Activated T-helper 1 cell treated with Interleukin-2 at 50 U/mL for 16 hours (primary cell): ENCODE measurements around the gene TEC.
"Not testable (repeated sequence)": the region's sequence is repeated elsewhere in the genome, so short reads cannot be mapped to it uniquely, and the experiment has no call there.

Source experiments
- DNase-seq: peaks from one replicate; pipeline ENCODE4 v3.0.0-alpha.2; 2020; ENCODE audit warnings: low read depth

The TEC gene

GRCh38 chr4:48268956-48269860, at the start of gene TEC:
Gene TEC, minus strand, starts transcription at chr4:48269838. Its CDS starts 41,224 bp downstream, at chr4:48228614.
- no peak for DNase-seq

- no peak for DNase-seq
These were observed 46.3 kb upstream of the TEC start for GRCh38 chr4:48315728-48316630.

GRCh38 chr4:48314746-48315145, 45.1 kb upstream of the TEC start:
- DNase-seq, result not testable (repeated sequence)

- no peak for DNase-seq
These were observed 42.3 kb upstream of the TEC start for GRCh38 chr4:48311896-48312295.

- no peak for DNase-seq
These were observed 39.3 kb upstream of the TEC start for GRCh38 chr4:48308901-48309300.

GRCh38 chr4:48307528-48307927, 37.9 kb upstream of the TEC start:
- DNase-seq, result no peak

- no peak for DNase-seq
These were observed 35.9 kb upstream of the TEC start for GRCh38 chr4:48305508-48305907.

- no peak for DNase-seq
These were observed 30.4 kb upstream of the TEC start for GRCh38 chr4:48300004-48300403.

GRCh38 chr4:48299560-48299959, 29.9 kb upstream of the TEC start:
- DNase-seq, result no peak

GRCh38 chr4:48297256-48297846, 27.7 kb upstream of the TEC start:
- no peak for DNase-seq

- no peak for DNase-seq
These were observed 26.7 kb upstream of the TEC start for GRCh38 chr4:48296365-48296764.

- DNase-seq, result no peak
These were observed 25.5 kb upstream of the TEC start for GRCh38 chr4:48295116-48295515.

- not testable (repeated sequence) for DNase-seq
These were observed 22.7 kb upstream of the TEC start for GRCh38 chr4:48292218-48292790.

GRCh38 chr4:48290146-48290772, 20.6 kb upstream of the TEC start:
- DNase-seq, result no peak

- DNase-seq, result not testable (repeated sequence)
These were observed 16.4 kb upstream of the TEC start for GRCh38 chr4:48286060-48286459.

GRCh38 chr4:48285640-48286039, 16.0 kb upstream of the TEC start:
- not testable (repeated sequence) for DNase-seq

GRCh38 chr4:48275686-48276085, 6.0 kb upstream of the TEC start:
- DNase-seq, result no peak

GRCh38 chr4:48275247-48275646, 5.6 kb upstream of the TEC start:
- no peak for DNase-seq

- DNase-seq, result no peak
These were observed 2.0 kb upstream of the TEC start for GRCh38 chr4:48271626-48272025.

GRCh38 chr4:48270951-48271473, 1.4 kb upstream of the TEC start:
- DNase-seq, result no peak

- no peak for DNase-seq
These were observed 872 bp upstream of the TEC start for GRCh38 chr4:48270523-48270897.
